Activated gamma-delta T cell treated with anti-CD3 and anti-CD28 coated beads, Interleukin-2, amount 50 U/mL, for 16 hours (primary cell): ENCODE results near the gene TWF2.

Experiments
- DNase-seq: peaks from one replicate; pipeline ENCODE4 v3.0.0-alpha.2; 2020; ENCODE audit warnings: low read depth

Gene TWF2

GRCh38 chr3:52202384-52203077 lies 36.4 kb downstream of the TWF2 start:
- DNase-seq = no peak

DNA sequence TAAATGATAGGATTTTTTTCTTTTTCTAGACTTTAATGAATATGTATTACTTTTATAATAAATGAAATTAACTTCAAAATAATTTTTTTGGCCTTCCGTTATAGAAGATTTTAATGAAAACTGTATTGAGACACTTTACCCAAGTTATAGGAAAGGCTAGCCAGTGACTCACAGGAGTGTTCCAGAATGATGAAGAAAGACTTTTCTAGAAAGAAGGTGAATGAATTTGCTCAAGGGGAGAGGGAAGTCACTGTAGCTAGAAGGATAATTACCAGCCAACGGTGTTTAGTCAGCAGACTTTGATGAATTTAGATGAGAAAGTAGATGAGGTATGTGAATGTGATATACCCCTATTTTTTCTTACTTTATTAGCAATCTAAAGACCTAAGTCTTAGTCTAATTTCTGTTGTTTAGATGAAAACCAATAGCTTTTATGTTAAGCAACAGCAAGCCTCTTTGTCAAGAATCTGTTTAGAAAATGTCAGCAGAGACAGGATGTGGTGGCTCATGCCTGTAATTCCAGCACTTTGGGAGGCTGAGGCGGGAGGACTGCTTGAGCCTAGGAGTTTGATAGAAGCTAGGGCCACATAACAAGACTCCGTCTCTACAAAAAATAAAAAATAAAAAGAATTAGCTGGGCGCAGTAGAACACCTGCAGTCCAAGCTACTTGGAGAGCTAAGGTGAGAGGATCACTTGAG lies 37.8 kb downstream of the TWF2 start:
- DNase-seq = no peak

- no peak for DNase-seq
Measured at GRCh38 chr3:52198643-52199608, 40.0 kb downstream of the TWF2 start.

GRCh38 chr3:52197842-52198625 lies 40.9 kb downstream of the TWF2 start, which contains the start of gene ALAS1:
TSS of gene ALAS1 (plus strand) at chr3:52198160. CDS start at chr3:52199242, 1,082 bp downstream.
- DNase-seq = peak; percentile 91

DNA sequence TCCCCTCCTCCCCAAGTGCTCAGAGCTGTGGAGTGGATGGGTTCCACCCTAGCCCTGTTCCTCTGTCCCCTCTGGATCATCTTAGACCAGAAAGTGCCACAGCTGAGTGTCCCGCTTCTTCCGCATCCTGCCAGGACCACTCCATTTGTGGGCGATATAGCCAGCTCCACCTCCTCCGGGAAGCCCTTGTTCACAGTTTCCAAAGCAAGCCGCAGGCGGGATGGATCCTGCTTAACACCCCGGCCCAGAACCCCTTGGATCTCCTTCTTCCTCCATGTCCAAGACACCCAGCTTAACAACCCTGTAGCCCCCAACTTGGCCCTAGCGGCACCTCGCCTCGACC lies 41.5 kb downstream of the TWF2 start:
- no peak for DNase-seq

GRCh38 chr3:52196977-52197376 lies 42.0 kb downstream of the TWF2 start:
- no peak for DNase-seq

GRCh38 chr3:52195823-52196331 lies 43.1 kb downstream of the TWF2 start:
- DNase-seq = no peak

GRCh38 chr3:52195291-52195597 lies 43.7 kb downstream of the TWF2 start:
- no peak for DNase-seq

GRCh38 chr3:52194485-52195290 lies 44.3 kb downstream of the TWF2 start:
- no peak for DNase-seq

DNA sequence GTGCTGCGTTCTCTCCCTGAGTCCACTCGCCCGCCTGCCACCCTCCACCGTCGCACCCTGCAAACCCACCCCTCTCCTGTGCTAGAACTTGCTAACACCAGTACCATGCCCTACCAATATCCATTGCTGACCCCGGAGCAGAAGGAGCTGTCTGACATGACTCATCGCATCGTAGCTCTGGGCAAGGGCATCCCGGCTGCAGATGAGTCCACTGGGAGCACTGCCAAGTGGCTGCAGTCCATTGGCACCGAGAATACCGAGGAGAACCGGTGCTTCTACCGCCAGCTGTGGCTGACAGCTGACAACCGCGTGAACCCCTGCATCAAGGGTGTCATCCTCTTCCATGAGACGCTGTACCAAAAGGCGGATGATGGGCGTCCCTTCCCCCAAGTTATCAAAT lies 45.9 kb downstream of the TWF2 start:
- no peak for DNase-seq

GRCh38 chr3:52191663-52192062 lies 47.3 kb downstream of the TWF2 start:
- no peak for DNase-seq

DNA sequence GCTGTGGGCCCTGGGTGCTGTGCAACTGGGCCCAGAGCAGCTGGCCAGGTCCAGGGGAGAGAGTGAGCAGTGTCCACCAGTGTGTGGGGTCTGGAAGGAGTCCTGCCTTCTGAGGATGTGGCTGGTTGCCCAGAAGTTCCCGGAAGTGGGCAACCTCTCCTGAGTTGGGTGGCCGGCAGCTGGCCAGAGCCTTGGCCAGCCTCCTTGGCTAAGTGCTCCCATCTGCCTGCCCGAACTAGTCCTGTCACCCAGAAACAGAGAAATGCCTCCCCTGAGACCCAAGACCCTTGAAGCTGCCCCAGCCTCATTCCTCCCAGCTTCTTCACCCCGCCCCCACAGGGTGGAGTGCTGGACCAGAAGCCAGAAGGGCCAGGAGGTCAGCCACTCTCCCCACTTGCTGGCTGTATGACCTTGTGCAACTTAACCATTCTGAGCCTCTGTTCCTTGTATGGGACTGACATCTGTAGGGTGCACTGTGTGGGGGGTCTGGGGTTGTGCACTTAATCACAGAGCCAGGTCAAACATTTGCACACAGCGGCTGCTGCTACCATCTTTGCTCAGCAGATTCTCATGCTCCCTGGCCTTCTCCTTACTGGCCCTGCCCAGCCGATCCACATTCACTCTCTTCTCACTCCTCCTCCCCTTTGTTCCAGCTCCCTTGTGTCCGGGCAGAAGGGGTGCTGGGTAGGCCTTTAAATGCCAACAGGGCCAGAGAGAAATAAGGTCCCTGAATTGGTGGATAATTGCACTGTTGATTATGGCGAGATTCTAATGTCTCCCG lies 48.5 kb downstream of the TWF2 start:
- no peak for DNase-seq

- no peak for DNase-seq
Measured at GRCh38 chr3:52188556-52188955, 50.4 kb downstream of the TWF2 start.

GRCh38 chr3:52186729-52187128 lies 52.2 kb downstream of the TWF2 start:
- DNase-seq = no peak

- no peak for DNase-seq
Measured at GRCh38 chr3:52185837-52186236, 53.1 kb downstream of the TWF2 start.

DNA sequence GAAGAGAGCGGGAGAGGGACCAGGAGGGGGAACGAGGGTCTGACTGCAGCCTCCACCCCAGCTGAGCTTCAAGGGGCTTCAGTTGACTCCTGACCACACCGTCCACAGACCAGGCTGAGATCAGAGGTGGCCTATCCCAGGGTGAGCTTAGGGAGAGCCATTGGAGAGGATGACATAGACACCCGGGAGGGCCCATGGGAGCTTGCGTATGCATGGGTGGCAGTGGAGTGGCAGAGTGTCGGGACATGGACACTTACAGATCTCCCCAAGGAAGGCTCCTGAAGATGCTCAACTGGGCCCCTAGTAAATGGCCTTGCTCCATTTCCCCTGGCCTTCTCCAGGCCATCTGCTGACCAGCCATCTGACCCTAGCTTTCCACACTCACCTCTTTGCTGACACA lies 53.6 kb downstream of the TWF2 start:
- no peak for DNase-seq

- no peak for DNase-seq
Measured at GRCh38 chr3:52184690-52185089, 54.3 kb downstream of the TWF2 start.

DNA sequence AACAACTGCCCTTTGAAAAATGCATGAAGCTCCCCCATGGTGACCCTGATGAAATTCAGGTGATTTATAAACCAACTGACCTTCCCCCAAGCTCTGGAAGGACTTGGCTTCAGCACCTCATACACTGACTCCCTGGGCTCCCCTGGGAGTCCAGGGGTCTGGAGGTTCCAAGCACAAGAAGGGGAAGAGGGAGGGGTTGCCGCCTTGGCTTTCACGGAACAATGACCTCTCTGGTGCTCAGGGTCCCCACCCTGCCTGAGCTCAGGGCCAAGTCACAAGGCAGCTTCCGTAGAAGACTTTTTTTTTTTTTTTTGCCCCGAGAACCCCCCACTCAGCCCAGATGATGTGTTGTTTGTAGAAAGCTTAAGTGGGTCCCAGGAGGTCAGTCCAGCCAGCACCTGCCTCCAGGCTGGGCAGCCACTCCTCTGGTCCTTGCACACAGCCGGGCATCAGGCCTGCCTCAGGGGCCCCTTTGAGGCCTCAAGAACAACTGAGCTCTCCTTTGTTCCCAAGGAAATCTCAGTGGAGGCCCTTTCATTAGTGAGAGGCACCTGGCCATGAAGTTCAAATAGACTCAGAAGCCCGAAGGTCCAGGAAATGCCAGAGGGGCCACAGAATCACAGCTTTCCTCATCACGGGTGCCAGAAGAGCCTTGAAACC lies 55.0 kb downstream of the TWF2 start:
- no peak for DNase-seq

DNA sequence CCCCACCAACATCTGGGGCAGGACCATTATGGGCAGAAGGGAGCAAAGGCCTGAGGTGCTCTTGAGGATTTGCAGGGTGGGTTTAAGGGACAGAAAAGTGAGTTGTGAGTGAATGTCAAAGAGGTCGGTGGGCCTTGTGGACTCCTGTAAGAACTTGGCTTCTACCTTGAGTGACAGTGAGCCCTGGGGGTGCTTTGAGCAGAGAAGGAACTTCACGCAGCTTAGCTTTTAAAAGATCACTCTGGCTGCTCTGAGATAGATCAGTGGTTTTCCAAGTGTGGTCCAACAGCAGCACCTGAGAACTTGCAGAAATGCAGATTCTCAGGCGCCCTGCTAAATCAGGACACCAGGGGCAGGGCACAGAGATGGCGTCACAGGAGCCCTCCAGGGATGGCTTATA lies 56.3 kb downstream of the TWF2 start:
- no peak for DNase-seq

DNA sequence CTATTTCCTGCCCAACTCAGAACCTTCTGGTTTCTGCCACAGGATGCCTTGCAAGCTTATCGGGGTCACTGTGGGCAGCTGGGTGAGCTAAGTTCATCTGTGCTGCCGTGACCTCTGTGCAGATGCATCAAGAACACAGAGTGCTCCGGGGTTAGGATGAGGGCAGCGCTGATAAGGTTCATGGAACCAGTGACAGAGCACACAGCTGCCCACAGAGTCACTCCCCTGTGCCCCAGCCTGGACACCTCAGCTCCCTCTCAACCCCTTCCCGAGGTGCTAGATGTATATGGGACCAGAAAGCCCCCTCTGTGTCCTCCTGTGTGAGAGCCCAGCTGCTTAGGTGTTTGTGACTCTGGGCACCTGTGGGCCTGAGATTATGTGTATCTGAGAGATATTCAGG lies 56.8 kb downstream of the TWF2 start:
- no peak for DNase-seq
